H1 (cell line): ENCODE measurements around the gene NPTN. TPM values are rescaled to one million over a fixed set of nuclear protein-coding genes. Genes with fewer than 3 reads are reported as not detected.
"Not testable (repeated sequence)": the region's sequence is repeated elsewhere in the genome, so short reads cannot be mapped to it uniquely, and the experiment has no call there.

Source experiments
- CTCF ChIA-PET: fragments of 300-600 bp; sonication (Branson Sonifier 250); formaldehyde crosslinking; loops from one replicate; lab custom pipeline; 2021; ENCODE audit not compliant: partially characterized antibody; lab: Charles Lee
- POLR2A ChIA-PET: fragments of 300-600 bp; sonication (Branson Sonifier 250); formaldehyde crosslinking; loops from one replicate; lab custom pipeline; 2021; ENCODE audit warnings: inconsistent platforms; ENCODE audit not compliant: partially characterized antibody; lab: Charles Lee
- DNase-seq, 2 experiments: peaks; one replicate each; pipeline versions ENCODE4 v3.0.0 to v3.0.0-alpha.2; 2010 to 2022; ENCODE audit warnings: low spot score in 2 of 2, low read depth in 1 of 2, mixed read lengths in 1 of 2
- FAIRE-seq: peaks from 2 replicates; lab custom pipeline; 2011; peaks lifted over from hg19 to GRCh38; lab: Jason Lieb, UNC
- H2AFZ ChIP-seq: 2 replicates; pipeline ENCODE4 v1.8.1; 2012; ENCODE audit warnings: low read length, inconsistent platforms
- H2AK5ac ChIP-seq: 2 replicates; pipeline ENCODE4 v1.6.1; 2013; ENCODE audit warnings: low read depth, low read length
- H2BK120ac ChIP-seq: replicated peaks from 2 replicates; pipeline ENCODE3; 2013; ENCODE audit warnings: low read depth, low read length, inconsistent platforms
- H2BK12ac ChIP-seq: 2 replicates; pipeline ENCODE4 v1.6.1; 2013; ENCODE audit warnings: low read depth, low read length
- H2BK15ac ChIP-seq: 2 replicates; pipeline ENCODE4 v1.6.1; 2013; ENCODE audit warnings: low read length
- H2BK20ac ChIP-seq: 2 replicates; pipeline ENCODE4 v1.6.1; 2013; ENCODE audit warnings: low read length
- H2BK5ac ChIP-seq: 2 replicates; pipeline ENCODE4 v1.6.1; 2013; ENCODE audit warnings: low read depth, low read length
- H3K14ac ChIP-seq: 2 replicates; pipeline ENCODE4 v1.6.1; 2013; ENCODE audit warnings: inconsistent platforms; ENCODE audit not compliant: insufficient read length
- H3K18ac ChIP-seq: 2 replicates; pipeline ENCODE4 v1.6.1; 2013; ENCODE audit warnings: low read length; ENCODE audit errors: extremely low read depth
- H3K23ac ChIP-seq: 2 replicates; pipeline ENCODE4 v1.6.1; 2013; ENCODE audit warnings: inconsistent platforms; ENCODE audit not compliant: insufficient read length
- H3K23me2 ChIP-seq: 2 replicates; pipeline ENCODE4 v1.6.1; 2013; ENCODE audit warnings: low read depth, low read length
- H3K27ac ChIP-seq: 2 replicates; pipeline ENCODE4 v1.6.1; 2011; ENCODE audit warnings: low read depth, low read length, inconsistent platforms
- H3K27me3 ChIP-seq, 4 experiments: replicated peaks in 1 of 4; 1 replicate in 1 of 4; 2 replicates in 3 of 4; pipeline versions ENCODE4 v1.6.1 to v1.8.1; 2011 to 2013; ENCODE audit warnings: low read length in 3 of 4, mild to moderate bottlenecking in 3 of 4, inconsistent platforms in 2 of 4, mixed read lengths in 2 of 4, moderate library complexity in 1 of 4; ENCODE audit not compliant: control insufficient read depth in 3 of 4, insufficient read depth in 3 of 4; ENCODE audit errors: extremely low read depth in 1 of 4
- H3K36me3 ChIP-seq, 4 experiments: 2 replicates each; pipeline versions ENCODE4 v1.6.1 to v1.8.1; 2011 to 2013; ENCODE audit warnings: mild to moderate bottlenecking in 4 of 4, low read length in 3 of 4, moderate library complexity in 2 of 4, control low read depth in 1 of 4, inconsistent platforms in 1 of 4; ENCODE audit not compliant: insufficient read depth in 4 of 4, control insufficient read depth in 2 of 4
- H3K4ac ChIP-seq: replicated peaks from 2 replicates; pipeline ENCODE3; 2013; ENCODE audit warnings: low read length, low read depth, mixed read lengths, inconsistent platforms; ENCODE audit not compliant: insufficient read length
- H3K4me1 ChIP-seq, 4 experiments: replicated peaks in 1 of 4; 1 replicate in 1 of 4; 2 replicates in 3 of 4; pipeline versions ENCODE4 v1.6.1 to v1.8.1; 2011 to 2013; ENCODE audit warnings: low read length in 3 of 4, inconsistent platforms in 2 of 4, mixed read lengths in 1 of 4; ENCODE audit not compliant: insufficient read depth in 4 of 4, control insufficient read depth in 3 of 4
- H3K4me2 ChIP-seq, 2 experiments: 2 replicates each; pipeline versions ENCODE4 v1.6.1 to v1.8.1; 2011 to 2013; ENCODE audit warnings: low read depth in 2 of 2, low read length in 2 of 2, control low read depth in 1 of 2, inconsistent platforms in 1 of 2, mild to moderate bottlenecking in 1 of 2; ENCODE audit not compliant: insufficient read depth in 1 of 2
- H3K4me3 ChIP-seq, 4 experiments: fragments of 200-600, 300-600 bp in 1 of 4; sonication (generic), shearing (Covaris generic), sonication (Bioruptor Twin) in 1 of 4; 2 replicates each; pipeline versions ENCODE4 v1.5.1 to v1.8.1; 2011 to 2016; ENCODE audit warnings: low read length in 4 of 4, low read depth in 3 of 4, control low read depth in 2 of 4, inconsistent platforms in 2 of 4, mild to moderate bottlenecking in 2 of 4, mixed read lengths in 1 of 4, moderate library complexity in 1 of 4; ENCODE audit not compliant: insufficient read depth in 2 of 4; ENCODE audit errors: extremely low read depth in 1 of 4
- H3K56ac ChIP-seq: replicated peaks from 2 replicates; pipeline ENCODE3; 2013; ENCODE audit warnings: low read depth, mild to moderate bottlenecking, mixed read lengths, low read length, inconsistent platforms; ENCODE audit not compliant: insufficient read length
- H3K79me1 ChIP-seq: 2 replicates; pipeline ENCODE4 v1.6.1; 2013; ENCODE audit warnings: low read depth, low read length, control low read depth
- H3K79me2 ChIP-seq, 2 experiments: 2 replicates each; pipeline versions ENCODE4 v1.6.1 to v1.8.1; 2012 to 2013; ENCODE audit warnings: low read length in 2 of 2, mild to moderate bottlenecking in 2 of 2, inconsistent platforms in 1 of 2; ENCODE audit not compliant: insufficient read depth in 2 of 2, control insufficient read depth in 1 of 2
- H3K9ac ChIP-seq, 4 experiments: replicated peaks in 1 of 4; 1 replicate in 1 of 4; 2 replicates in 3 of 4; pipeline versions ENCODE4 v1.6.1 to v1.8.1; 2011 to 2013; ENCODE audit warnings: low read depth in 3 of 4, low read length in 3 of 4, control low read depth in 2 of 4, mild to moderate bottlenecking in 2 of 4, moderate library complexity in 2 of 4, inconsistent platforms in 1 of 4; ENCODE audit errors: extremely low read depth in 1 of 4
- H3K9me3 ChIP-seq, 2 experiments: 2 replicates each; pipeline versions ENCODE4 v1.6.1 to v1.8.1; 2012 to 2013; ENCODE audit warnings: mild to moderate bottlenecking in 2 of 2, moderate library complexity in 2 of 2, control low read depth in 1 of 2, inconsistent platforms in 1 of 2, low read depth in 1 of 2, low read length in 1 of 2, mixed read lengths in 1 of 2; ENCODE audit not compliant: insufficient read depth in 2 of 2
- H4K20me1 ChIP-seq, 2 experiments: replicated peaks in 1 of 2; 2 replicates each; pipeline versions ENCODE3 to v1.8.1; 2011 to 2013; ENCODE audit warnings: inconsistent platforms in 2 of 2, low read length in 2 of 2, mild to moderate bottlenecking in 1 of 2; ENCODE audit not compliant: insufficient read depth in 2 of 2, control insufficient read depth in 1 of 2
- H4K5ac ChIP-seq: 2 replicates; pipeline ENCODE4 v1.6.1; 2013; ENCODE audit warnings: low read length, low read depth, mixed read lengths, inconsistent platforms; ENCODE audit not compliant: insufficient read length
- H4K8ac ChIP-seq: 2 replicates; pipeline ENCODE4 v1.8.0; 2013; ENCODE audit warnings: mild to moderate bottlenecking, moderate library complexity, low read length, inconsistent platforms; ENCODE audit not compliant: insufficient read depth; ENCODE audit errors: extremely low read depth
- H4K91ac ChIP-seq: replicated peaks from 2 replicates; pipeline ENCODE3; 2013; ENCODE audit warnings: low read length, mixed read lengths, inconsistent platforms; ENCODE audit not compliant: insufficient read length
- WGBS, 2 experiments: shearing (Covaris generic) in 1 of 2; methylation state at CpG; one replicate each; pipeline versions ENCODE4 v1.1.6 to v1.1.7; 2013 to 2015; ENCODE audit warnings: low lambda C conversion rate in 2 of 2, mixed read lengths in 2 of 2, inconsistent platforms in 1 of 2, low coverage in 1 of 2, missing lambda C conversion rate in 1 of 2; ENCODE audit not compliant: insufficient replicate concordance in 2 of 2, insufficient coverage in 1 of 2, insufficient read length in 1 of 2; ENCODE audit errors: extremely low coverage in 1 of 2, missing lambda C conversion rate in 1 of 2; 5-methylcytosine and 5-hydroxymethylcytosine counted together
- polyA plus RNA-seq, 7 experiments: library from polyadenylated mRNA; depleted of rRNA in 3 of 7; stranded (reverse) in 5 of 7; unstranded in 2 of 7; fragments of >200 nt in 5 of 7; fragments of 200-250 nt in 2 of 7; gene quantifications; 1 replicate in 5 of 7; 2 replicates in 1 of 7; 4 replicates in 1 of 7; pipeline versions ENCODE4 v1.2.1 to v1.2.3, GENCODE V29; 2011 to 2013; ENCODE audit warnings: missing spikeins in 2 of 7, mixed read lengths in 2 of 7
- total RNA-seq: library from RNA; stranded (reverse); fragmentation: NEBNext Ultra II Directional; extraction: Animal tissue kit (Norgen Biotek cat#: 25700); gene quantifications from 2 replicates; pipeline ENCODE4 v1.2.1, GENCODE V29; 2021

The NPTN gene
- total and polyA plus RNA-seq, 2 of the 8 experiments (the other 6 are each of a cell fraction or from before 2014, with no cell fraction given), result 67.0 to 113 TPM

DNA sequence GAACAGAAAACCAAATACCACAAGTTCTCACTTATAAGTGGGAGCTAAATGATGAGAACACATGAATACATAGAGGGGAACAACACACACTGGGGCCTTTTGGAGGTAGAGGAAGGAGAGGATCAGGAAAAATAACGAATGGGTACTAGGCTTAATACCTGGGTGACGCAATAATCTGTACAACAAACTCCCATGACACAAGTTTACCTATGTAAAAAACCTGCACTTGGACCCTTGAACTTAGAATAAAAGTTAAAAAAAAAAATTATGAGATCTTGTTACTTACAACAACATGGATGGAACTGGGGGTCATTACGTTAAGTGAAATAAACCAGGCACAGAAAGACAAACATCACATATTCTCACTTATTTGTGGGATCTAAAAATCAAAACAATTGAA lies 84.3 kb downstream of the NPTN start:
- H4K5ac ChIP-seq, H2BK5ac ChIP-seq, H4K91ac ChIP-seq, H3K23ac ChIP-seq, H2AFZ ChIP-seq, H3K4me3 ChIP-seq, H2BK20ac ChIP-seq, H3K4ac ChIP-seq, H3K18ac ChIP-seq, H3K79me1 ChIP-seq, H4K20me1 ChIP-seq, H3K4me2 ChIP-seq, H2BK120ac ChIP-seq, H2BK12ac ChIP-seq, H3K79me2 ChIP-seq, FAIRE-seq, H3K14ac ChIP-seq, H3K9me3 ChIP-seq, H3K9ac ChIP-seq, H4K8ac ChIP-seq, H3K27me3 ChIP-seq, H3K56ac ChIP-seq, DNase-seq, H2AK5ac ChIP-seq, H2BK15ac ChIP-seq, POLR2A ChIA-PET, H3K23me2 ChIP-seq, H3K27ac ChIP-seq, H3K4me1 ChIP-seq, H3K36me3 ChIP-seq: not testable (repeated sequence)
- 79% methylated on average over 3 of the region's 3 CpGs; no CpG with 5 or more reads in 1 of the 2 experiments for WGBS, 2 experiments
- CTCF ChIA-PET, result interaction anchor here (0.7 to 1.6 kb wide), 3 partner anchors 143 to 283 kb away, joined by 3 to 4 read pairs (median 3); no protein-coding TSS in a partner anchor
